Activated naive CD8-positive, alpha-beta T cell treated with anti-CD3 and anti-CD28 coated beads for 36 hours (primary cell): Measurements from ENCODE around the gene PRDX4. TPM values are rescaled to one million over a fixed set of nuclear protein-coding genes. Genes with fewer than 3 reads are reported as not detected.
"Not testable (repeated sequence)": the region's sequence is repeated elsewhere in the genome, so short reads cannot be mapped to it uniquely, and the experiment has no call there.

Experiments used
- DNase-seq: peaks from one replicate; pipeline ENCODE4 v3.0.0; 2021
- H3K27ac Mint-ChIP-seq: one replicate; pipeline ENCODE4 v1.8.0; 2022; ENCODE audit warnings: mild to moderate bottlenecking, moderate library complexity, mixed read lengths
- H3K27me3 Mint-ChIP-seq: one replicate; pipeline ENCODE4 v1.8.0; 2022; ENCODE audit warnings: mild to moderate bottlenecking, mixed read lengths
- H3K36me3 Mint-ChIP-seq: one replicate; pipeline ENCODE4 v1.8.0; 2021; ENCODE audit warnings: mild to moderate bottlenecking, mixed read lengths
- H3K4me1 Mint-ChIP-seq: one replicate; pipeline ENCODE4 v1.8.0; 2021; ENCODE audit warnings: mixed read lengths
- H3K4me3 Mint-ChIP-seq: one replicate; pipeline ENCODE4 v1.8.0; 2022; ENCODE audit warnings: mild to moderate bottlenecking, moderate library complexity, mixed read lengths
- H3K9me3 Mint-ChIP-seq: one replicate; pipeline ENCODE4 v1.8.0; 2022; ENCODE audit warnings: mixed read lengths
- total RNA-seq, 2 experiments: library from RNA; stranded (reverse); gene quantifications; one replicate each; pipeline ENCODE4 v1.2.3, GENCODE V29; 2021

The PRDX4 gene
- total RNA-seq, 2 experiments from 2014 or later, result 46.6 to 46.9 TPM

DNA sequence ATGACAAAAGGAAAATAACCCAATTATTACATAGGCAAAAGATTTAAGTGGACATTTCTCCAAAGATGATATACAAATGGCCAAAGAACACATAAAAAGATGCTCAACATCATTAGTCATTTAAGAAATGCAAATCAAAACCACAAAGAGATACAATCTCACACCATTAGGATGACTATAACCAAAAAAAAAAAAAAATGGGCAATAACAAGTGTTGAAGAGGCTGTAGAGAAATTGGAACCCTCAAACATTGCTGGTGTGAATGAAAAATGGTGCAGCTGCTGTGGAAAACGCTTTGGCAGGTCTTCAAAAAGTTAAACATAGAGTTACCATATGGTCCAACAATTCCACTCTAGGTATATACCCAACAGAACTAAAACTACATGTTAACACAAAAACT, 5.6 kb upstream of the PRDX4 start:
- H3K27me3 Mint-ChIP-seq, result no peaks in the 10 kb centered on the region
- H3K4me3 Mint-ChIP-seq, result no peak overlapping the region
- H3K27ac Mint-ChIP-seq, result peak overlapping the region; percentile 94
- no peaks in the 10 kb centered on the region for H3K36me3 Mint-ChIP-seq
- H3K9me3 Mint-ChIP-seq, result no peaks in the 10 kb centered on the region
- DNase-seq, result no peak
- H3K4me1 Mint-ChIP-seq, result peaks cover 27% of the 10 kb centered on the region

DNA sequence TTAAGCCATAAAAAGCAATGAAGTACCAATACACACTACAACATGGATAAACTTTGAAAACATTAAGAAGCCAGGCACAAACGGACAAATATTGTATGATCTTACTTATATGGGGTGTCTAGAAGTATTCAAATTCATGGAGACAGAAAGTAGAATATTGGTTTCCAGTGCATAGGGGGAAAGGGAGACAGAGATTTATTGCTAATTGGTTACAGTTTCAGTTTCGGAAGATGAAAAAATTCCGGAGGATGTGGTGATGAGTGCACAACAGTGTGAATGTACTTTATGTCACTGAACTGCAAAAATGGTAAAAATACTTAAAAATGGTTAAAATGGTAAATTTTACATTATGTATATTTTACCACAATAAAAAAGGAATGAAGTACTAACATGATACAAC, 5.1 kb upstream of the PRDX4 start:
- Mint-ChIP-seq H3K27ac (peak overlapping the region; percentile 94), H3K9me3 (no peaks in the 10 kb centered on the region), H3K4me3 (no peak overlapping the region), H3K27me3 (no peaks in the 10 kb centered on the region), H3K36me3 (no peaks in the 10 kb centered on the region), H3K4me1 (peaks cover 27% of the 10 kb centered on the region)
- DNase-seq, result no peak

DNA sequence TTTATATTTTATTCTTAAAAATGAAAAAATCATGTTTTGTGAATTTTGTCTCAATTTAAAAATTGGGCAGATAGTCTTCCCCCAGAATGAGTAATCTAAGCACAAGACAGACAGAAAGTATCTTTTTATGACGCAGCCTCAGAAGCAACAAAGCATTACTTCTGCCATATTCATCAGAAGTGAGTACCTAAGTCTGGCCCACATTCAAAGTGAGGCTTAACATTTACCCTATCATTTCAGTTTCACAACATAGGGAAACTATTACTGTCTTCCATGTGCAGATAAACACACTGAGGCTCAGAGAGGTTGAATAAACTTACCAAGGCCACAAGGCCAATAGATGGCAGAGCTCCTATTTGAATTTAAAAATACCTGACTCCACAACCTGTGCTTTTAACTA, 4.4 kb upstream of the PRDX4 start:
- Mint-ChIP-seq H3K27me3 (no peaks in the 10 kb centered on the region), H3K4me3 (no peak overlapping the region), H3K9me3 (no peaks in the 10 kb centered on the region), H3K36me3 (no peaks in the 10 kb centered on the region), H3K27ac (peak overlapping the region; percentile 94), H3K4me1 (peaks cover 27% of the 10 kb centered on the region)
- no peak for DNase-seq

DNA sequence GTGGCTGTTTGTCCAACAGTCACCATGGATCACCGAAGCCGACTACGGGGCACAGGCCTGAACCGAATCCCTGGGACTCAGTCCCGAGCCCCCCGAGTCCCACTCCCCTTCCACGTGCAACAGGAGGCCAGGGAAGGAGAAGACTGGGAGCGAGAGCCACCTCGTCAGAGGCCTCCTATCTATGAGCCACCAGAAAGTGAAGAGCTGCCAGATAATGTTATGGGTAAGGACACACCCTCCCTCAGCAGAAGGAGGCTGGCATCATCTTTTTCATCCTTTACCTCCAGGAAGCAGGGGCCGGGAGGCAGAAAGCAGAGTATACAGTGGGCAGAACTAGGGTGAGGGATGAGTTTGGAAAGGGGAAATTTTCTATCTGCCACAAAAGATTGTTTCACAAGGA, 2.8 kb upstream of the PRDX4 start:
- H3K4me1 Mint-ChIP-seq, result peaks cover 30% of the 10 kb centered on the region
- peaks cover 6% of the 10 kb centered on the region for H3K36me3 Mint-ChIP-seq
- no peak overlapping the region for H3K4me3 Mint-ChIP-seq
- no peak for DNase-seq
- H3K9me3 Mint-ChIP-seq, result no peaks in the 10 kb centered on the region
- no peak overlapping the region for H3K27ac Mint-ChIP-seq
- H3K27me3 Mint-ChIP-seq, result no peaks in the 10 kb centered on the region

DNA sequence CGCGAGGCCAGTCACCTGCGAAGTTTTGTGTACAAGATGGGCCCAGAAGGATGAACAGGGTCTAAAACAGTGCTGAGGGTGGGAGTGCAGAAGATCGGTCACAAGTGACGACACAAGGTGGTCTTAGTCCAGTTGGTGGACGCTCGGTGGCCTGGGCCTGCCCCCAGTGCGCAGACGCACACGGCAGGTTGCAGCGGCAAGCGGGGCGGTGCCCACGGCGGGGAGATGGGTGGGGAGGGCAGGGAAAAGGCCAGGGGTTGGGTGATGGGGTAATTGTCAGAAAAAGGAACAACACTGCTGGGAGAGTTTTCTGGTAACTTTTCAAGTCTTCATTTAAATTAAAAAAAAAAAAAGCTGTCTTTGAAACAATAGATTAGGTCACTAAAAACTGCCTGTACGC, 1.0 kb upstream of the PRDX4 start:
- Mint-ChIP-seq H3K36me3 (peaks cover 7% of the 10 kb centered on the region), H3K4me1 (peaks cover 25% of the 10 kb centered on the region), H3K4me3 (peak overlapping the region; percentile 57), H3K9me3 (no peaks in the 10 kb centered on the region), H3K27me3 (no peaks in the 10 kb centered on the region), H3K27ac (peak overlapping the region; percentile 92)
- DNase-seq, result no peak

DNA sequence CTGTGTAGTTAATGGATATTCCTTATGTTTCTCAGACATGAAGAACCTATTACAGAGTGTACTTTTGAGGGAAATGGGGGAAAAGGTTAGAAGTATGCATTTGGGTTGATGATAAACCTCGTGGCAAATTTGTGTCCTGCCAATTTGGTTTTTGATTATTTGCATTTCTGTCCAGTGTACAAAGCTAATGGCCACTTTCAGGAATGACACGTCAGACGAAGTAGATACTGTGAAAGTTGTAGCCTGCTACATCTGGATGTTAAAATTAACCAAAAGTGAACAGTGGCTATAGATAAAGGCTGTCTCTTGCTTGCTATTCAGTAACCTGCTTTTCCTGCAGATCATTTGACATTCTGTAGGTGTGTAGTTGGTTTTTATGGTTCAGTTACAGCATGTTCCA, 1.0 kb downstream of the PRDX4 start:
- H3K4me3 Mint-ChIP-seq, result peak overlapping the region; percentile 88
- H3K36me3 Mint-ChIP-seq, result peaks cover 9% of the 10 kb centered on the region
- no peak for DNase-seq
- H3K9me3 Mint-ChIP-seq, result no peaks in the 10 kb centered on the region
- peaks cover 15% of the 10 kb centered on the region for H3K4me1 Mint-ChIP-seq
- H3K27ac Mint-ChIP-seq, result peak overlapping the region; percentile 92
- H3K27me3 Mint-ChIP-seq, result no peaks in the 10 kb centered on the region

DNA sequence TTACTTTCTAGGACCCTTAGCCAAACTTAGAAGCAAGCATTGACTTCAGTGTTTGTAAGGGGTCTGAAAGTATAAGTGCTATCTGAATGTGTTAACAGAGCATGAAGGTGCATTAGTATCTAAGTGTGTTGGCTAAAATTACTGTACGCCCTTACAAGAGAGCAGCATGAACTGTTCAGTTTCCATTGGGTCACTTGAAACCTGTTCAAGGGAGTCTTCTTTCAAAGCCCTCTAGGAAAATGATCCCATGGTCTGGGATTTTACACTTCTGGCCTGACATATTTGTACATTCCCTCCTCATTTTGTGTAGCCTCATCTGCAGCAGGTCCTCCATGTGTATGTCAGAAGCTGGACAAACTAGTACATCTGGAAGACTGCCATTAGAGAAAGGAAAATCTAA, 3.2 kb downstream of the PRDX4 start:
- no peaks in the 10 kb centered on the region for H3K9me3 Mint-ChIP-seq
- DNase-seq, result no peak
- no peak overlapping the region for H3K4me3 Mint-ChIP-seq
- no peak overlapping the region for H3K27ac Mint-ChIP-seq
- H3K4me1 Mint-ChIP-seq, result peaks cover 14% of the 10 kb centered on the region
- H3K27me3 Mint-ChIP-seq, result no peaks in the 10 kb centered on the region
- peaks cover 9% of the 10 kb centered on the region for H3K36me3 Mint-ChIP-seq

DNA sequence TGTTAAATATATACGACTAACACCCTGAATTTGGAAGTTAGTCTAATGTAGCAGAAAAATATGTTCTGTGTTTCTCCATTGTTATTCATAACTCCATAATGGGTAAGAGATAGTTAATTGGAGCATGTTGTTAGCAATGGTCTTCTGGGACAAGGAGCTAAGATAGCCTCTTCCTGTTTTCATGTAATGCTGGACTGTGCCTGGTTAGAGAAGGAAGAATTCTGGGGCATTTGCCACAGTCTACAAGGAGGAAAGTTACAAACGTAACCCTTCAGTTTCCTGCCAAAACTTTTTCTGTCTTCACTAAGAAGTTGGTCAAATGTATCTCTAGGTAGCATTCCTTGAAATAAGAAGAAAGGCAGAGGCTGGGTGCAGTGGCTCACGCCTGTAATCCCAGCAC, 5.8 kb downstream of the PRDX4 start:
- H3K27me3 Mint-ChIP-seq, result no peaks in the 10 kb centered on the region
- peaks cover 14% of the 10 kb centered on the region for H3K4me1 Mint-ChIP-seq
- H3K4me3 Mint-ChIP-seq, result no peak overlapping the region
- DNase-seq, result no peak
- no peak overlapping the region for H3K27ac Mint-ChIP-seq
- peaks cover 11% of the 10 kb centered on the region for H3K36me3 Mint-ChIP-seq
- no peaks in the 10 kb centered on the region for H3K9me3 Mint-ChIP-seq

DNA sequence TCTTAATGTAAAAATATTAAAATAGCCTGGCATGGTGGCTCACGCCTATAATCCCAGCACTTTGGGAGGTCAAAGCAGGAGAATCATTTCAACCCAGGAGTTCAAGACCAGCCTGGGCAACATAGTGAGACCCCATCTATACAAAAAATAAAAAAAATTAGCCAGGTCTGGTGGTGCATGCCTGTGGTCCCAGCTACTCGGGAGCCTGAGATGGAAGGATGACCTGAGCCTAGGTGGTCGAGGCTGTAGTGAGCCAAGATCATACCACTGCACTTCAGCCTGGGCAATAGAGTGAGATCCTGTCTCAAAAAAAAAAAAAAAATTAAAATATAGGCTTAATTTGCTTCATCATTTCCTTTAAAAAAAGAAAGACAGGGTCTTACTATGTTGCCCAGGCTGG, 9.2 kb downstream of the PRDX4 start:
- H3K27ac Mint-ChIP-seq, H3K4me3 Mint-ChIP-seq, H3K36me3 Mint-ChIP-seq, H3K27me3 Mint-ChIP-seq, DNase-seq, H3K9me3 Mint-ChIP-seq: not testable (repeated sequence)
- peaks cover 14% of the 10 kb centered on the region for H3K4me1 Mint-ChIP-seq

DNA sequence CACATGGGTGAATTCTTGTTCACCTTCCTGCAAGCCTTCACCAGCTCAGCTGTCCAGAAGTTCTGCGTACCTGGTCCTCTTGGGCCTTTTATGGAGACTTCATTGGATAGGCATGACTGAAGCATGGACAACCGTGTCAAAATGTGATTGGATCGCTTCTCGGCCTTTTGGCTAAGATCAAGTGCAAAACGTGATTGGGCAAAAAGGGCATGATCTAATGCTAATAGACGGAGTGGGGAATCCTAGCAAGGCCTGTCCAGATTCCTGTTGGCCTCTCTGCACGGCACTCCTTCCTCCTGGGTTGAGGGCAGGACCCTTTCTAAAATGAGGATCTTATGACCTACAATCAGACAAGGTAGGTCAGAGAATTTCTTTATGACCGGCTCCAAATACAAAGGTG, 24.9 kb downstream of the PRDX4 start:
- no peak for DNase-seq
- Mint-ChIP-seq H3K9me3 (no peaks in the 10 kb centered on the region), H3K4me3 (no peak overlapping the region), H3K36me3 (no peaks in the 10 kb centered on the region), H3K27ac (no peak overlapping the region), H3K27me3 (no peaks in the 10 kb centered on the region), H3K4me1 (no peaks in the 10 kb centered on the region)

DNA sequence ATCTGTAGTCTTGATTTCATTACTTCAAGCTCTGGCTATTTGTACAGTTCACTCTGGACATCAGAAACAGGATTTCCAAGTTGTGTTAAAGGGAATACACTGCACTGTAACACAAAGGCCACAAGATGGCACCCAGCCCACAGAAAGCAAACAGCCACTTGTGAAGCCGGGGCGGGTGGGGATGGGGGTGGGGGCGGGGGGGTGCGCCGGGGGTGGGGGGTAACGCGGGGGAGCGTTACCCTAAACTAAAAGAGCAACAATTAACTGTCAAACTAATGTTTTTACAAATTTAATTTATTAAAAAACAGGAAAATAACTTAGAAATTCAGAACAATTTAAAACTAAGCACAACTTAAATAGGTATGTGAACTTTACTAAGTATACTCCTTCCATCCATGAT, 27.3 kb downstream of the PRDX4 start:
- no peaks in the 10 kb centered on the region for H3K36me3 Mint-ChIP-seq
- H3K4me3 Mint-ChIP-seq, result no peak overlapping the region
- DNase-seq, result peak; percentile 11
- H3K4me1 Mint-ChIP-seq, result no peaks in the 10 kb centered on the region
- no peaks in the 10 kb centered on the region for H3K27me3 Mint-ChIP-seq
- no peaks in the 10 kb centered on the region for H3K9me3 Mint-ChIP-seq
- no peak overlapping the region for H3K27ac Mint-ChIP-seq

DNA sequence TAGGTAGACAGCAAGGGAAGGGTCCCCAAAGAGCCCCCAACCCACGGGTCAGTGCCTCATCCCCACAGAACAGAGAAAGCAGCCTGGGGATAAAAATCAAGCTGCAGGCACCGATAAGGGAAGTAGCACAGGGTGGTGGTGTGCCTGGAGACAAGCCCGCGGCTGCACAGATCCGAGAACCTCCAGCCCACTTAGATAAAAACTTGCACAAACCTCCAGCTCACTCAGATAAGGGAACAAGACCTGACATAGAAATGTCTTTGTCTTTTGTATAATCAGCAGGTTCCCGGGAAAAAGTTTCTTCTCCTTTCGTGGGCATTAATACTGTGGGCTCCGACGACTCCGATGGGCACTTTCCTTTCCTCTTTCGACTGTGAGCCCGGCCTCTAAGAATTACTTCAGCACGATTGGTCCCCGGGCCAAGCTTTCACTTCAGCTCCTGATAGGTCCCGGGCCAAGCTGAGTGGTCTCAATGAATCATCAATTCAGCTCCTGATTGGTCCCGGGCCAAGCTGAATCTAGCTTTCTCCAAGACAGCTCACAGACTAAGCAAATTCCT, 32.4 kb downstream of the PRDX4 start:
- Mint-ChIP-seq H3K4me1 (no peaks in the 10 kb centered on the region), H3K36me3 (peaks cover 11% of the 10 kb centered on the region), H3K27me3 (no peaks in the 10 kb centered on the region), H3K27ac (no peak overlapping the region), H3K4me3 (peak overlapping the region; percentile 70), H3K9me3 (no peaks in the 10 kb centered on the region)
- peak; percentile 25 for DNase-seq

DNA sequence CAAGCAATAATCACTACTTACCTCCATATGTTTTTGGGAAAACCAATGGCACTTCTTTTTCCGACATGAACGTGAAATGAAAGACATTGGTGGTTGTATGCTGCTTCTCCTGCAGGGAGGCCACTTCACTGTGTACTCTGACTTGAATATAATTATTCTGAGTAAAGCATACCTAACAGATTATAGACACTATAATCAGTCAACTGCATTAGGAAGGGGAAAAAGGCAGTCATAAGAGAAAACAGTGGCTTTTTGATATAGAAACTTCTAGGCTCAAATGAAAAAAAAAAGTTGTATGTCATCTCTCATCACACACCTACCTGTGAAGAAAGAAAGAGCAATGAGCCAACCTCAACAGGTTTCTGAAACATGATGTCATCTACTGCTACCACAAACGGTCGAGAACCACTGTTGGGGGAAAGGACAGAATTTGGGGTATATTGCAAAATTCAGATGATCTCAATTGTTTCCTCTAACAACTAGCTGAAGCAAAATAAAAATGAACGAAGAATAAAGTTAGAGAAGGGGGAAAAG, 37.4 kb downstream of the PRDX4 start:
- Mint-ChIP-seq H3K4me1 (no peaks in the 10 kb centered on the region), H3K9me3 (no peaks in the 10 kb centered on the region), H3K27me3 (no peaks in the 10 kb centered on the region), H3K4me3 (no peak overlapping the region), H3K27ac (no peak overlapping the region), H3K36me3 (peaks cover 11% of the 10 kb centered on the region)
- no peak for DNase-seq

DNA sequence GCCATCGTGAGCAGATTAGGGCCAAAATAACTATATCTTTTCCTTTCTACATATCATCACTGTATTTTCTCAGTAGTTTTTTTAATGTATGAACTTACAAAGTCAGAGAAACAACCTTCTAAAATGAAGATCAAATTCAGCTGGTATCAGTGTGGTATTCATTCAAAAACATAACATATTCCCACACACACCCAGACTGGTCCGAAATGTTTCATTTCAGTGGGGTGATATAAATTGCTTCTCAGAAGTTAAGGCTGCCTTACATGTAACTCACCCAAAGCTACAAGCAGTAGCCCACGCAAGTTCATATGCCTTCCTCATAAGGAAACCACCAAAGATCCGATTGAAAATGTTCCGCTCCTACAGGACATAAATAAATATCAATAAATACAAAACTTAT, 37.9 kb downstream of the PRDX4 start:
- H3K9me3 Mint-ChIP-seq, result no peaks in the 10 kb centered on the region
- no peaks in the 10 kb centered on the region for H3K27me3 Mint-ChIP-seq
- peaks cover 8% of the 10 kb centered on the region for H3K36me3 Mint-ChIP-seq
- no peak overlapping the region for H3K4me3 Mint-ChIP-seq
- no peaks in the 10 kb centered on the region for H3K4me1 Mint-ChIP-seq
- H3K27ac Mint-ChIP-seq, result no peak overlapping the region
- DNase-seq, result no peak

DNA sequence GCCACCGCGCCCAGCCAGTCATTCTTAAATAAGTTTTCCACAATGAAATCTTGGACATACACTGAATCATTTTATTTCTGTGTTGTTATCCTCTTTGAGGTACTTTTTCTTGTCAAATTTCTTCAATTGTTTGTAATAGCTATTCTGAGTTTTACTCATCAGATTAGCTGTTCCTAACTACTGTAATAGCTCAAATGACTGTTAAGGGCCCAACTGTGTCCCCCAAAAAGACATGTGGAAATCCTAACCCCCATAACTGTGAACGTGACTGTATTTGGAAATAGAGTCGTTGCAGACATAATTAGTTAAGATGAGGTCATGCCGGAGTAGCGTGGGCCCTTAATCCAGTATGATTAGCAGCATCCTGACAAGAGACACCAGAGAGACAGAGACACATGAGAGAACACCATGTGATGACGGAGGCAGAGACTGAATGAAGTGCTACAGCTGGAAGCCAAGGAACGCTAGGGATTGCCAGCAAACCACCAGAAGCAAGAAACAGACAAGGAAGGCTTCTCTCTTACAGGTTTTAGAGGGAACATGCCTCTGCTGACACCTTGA, 52.9 kb downstream of the PRDX4 start:
- Mint-ChIP-seq H3K27me3 (no peaks in the 10 kb centered on the region), H3K4me1 (no peaks in the 10 kb centered on the region), H3K36me3 (peaks cover 3% of the 10 kb centered on the region), H3K27ac (no peak overlapping the region), H3K9me3 (no peaks in the 10 kb centered on the region), H3K4me3 (no peak overlapping the region)
- DNase-seq, result no peak

DNA sequence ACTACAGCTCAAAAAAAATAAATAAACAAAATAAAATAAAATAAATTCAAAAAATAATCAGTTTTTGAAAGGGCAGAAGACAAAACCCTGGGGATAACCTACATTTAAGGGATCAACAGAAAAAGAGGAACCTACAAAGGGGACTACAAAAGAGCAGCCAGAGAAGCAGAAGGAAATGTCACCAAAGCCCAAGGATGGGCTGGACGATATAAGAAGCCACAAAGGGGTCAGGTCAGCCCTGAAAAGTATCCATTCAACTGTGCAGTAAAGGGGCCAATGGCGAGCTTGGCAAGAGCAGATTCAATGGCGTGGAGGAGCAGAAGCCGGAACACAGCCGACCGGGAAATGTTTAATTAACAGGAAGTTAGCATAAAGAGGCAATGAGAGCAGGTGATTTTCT, 58.9 kb downstream of the PRDX4 start:
- no peak for DNase-seq
- Mint-ChIP-seq H3K36me3 (peaks cover 11% of the 10 kb centered on the region), H3K4me1 (no peaks in the 10 kb centered on the region), H3K27me3 (no peaks in the 10 kb centered on the region), H3K9me3 (no peaks in the 10 kb centered on the region), H3K4me3 (no peak overlapping the region), H3K27ac (no peak overlapping the region)
